CD4-positive, alpha-beta T cell (primary cell): Measurements from ENCODE around the gene MYO3B. TPM values are rescaled to one million over a fixed set of nuclear protein-coding genes. Genes with fewer than 3 reads are reported as not detected.

Source experiments
- ATAC-seq: fragments of 200-7000 bp; cut with Tn5 transposase; one replicate; pipeline ENCODE4 v1.10.0; 2022; ENCODE audit warnings: mild to moderate bottlenecking; ENCODE audit not compliant: poor library complexity
- CTCF ChIA-PET: fragments of 350-600 bp; sonication (Branson Sonifier 250); formaldehyde crosslinking; loops from one replicate; lab custom pipeline; 2021; ENCODE audit warnings: antibody characterized with exemption, inconsistent platforms; lab: Charles Lee
- POLR2A ChIA-PET: fragments of 350-600 bp; sonication (Branson Sonifier 250); formaldehyde crosslinking; loops from one replicate; lab custom pipeline; 2021; ENCODE audit warnings: antibody characterized with exemption, inconsistent platforms; lab: Charles Lee
- DNase-seq, 14 experiments: peaks; one replicate each; pipeline ENCODE4 v3.0.0-alpha.2; 2013 to 2020; ENCODE audit warnings: mixed read lengths in 2 of 14
- H3K27ac ChIP-seq, 2 donors: one replicate each; pipeline versions ENCODE4 v1.5.1 to v1.7.0; 2013; ENCODE audit warnings: low read length in 2 of 2, low read depth in 1 of 2, mild to moderate bottlenecking in 1 of 2
- H3K27me3 ChIP-seq, 2 experiments: 1 replicate in 1 of 2; 2 replicates in 1 of 2; pipeline versions ENCODE4 v1.6.1 to v1.7.0; 2013; ENCODE audit warnings: low read length in 2 of 2, control low read depth in 1 of 2, mild to moderate bottlenecking in 1 of 2, moderate library complexity in 1 of 2; ENCODE audit not compliant: insufficient read depth in 2 of 2, control insufficient read depth in 1 of 2
- H3K36me3 ChIP-seq: one replicate; pipeline ENCODE4 v1.6.1; 2013; ENCODE audit warnings: low read length, control low read depth; ENCODE audit not compliant: insufficient read depth
- H3K4me1 ChIP-seq: one replicate; pipeline ENCODE4 v1.6.1; 2013; ENCODE audit warnings: low read length, control low read depth; ENCODE audit not compliant: insufficient read depth
- H3K4me3 ChIP-seq: one replicate; pipeline ENCODE4 v1.5.1; 2013; ENCODE audit warnings: mild to moderate bottlenecking, low read length, moderate library complexity
- H3K9me3 ChIP-seq, 2 experiments: 1 replicate in 1 of 2; 2 replicates in 1 of 2; pipeline versions ENCODE4 v1.6.1 to v1.7.0; 2013; ENCODE audit warnings: low read length in 2 of 2, mild to moderate bottlenecking in 2 of 2, control low read depth in 1 of 2, moderate library complexity in 1 of 2; ENCODE audit not compliant: control insufficient read depth in 1 of 2, insufficient read depth in 1 of 2
- H3K27ac Mint-ChIP-seq: one replicate; pipeline ENCODE4 v1.8.0; 2020; ENCODE audit warnings: mixed read lengths
- H3K27me3 Mint-ChIP-seq: one replicate; pipeline ENCODE4 v1.8.0; 2021; ENCODE audit warnings: mixed read lengths
- H3K36me3 Mint-ChIP-seq: one replicate; pipeline ENCODE4 v1.8.0; 2021; ENCODE audit warnings: low read depth, mixed read lengths
- H3K4me1 Mint-ChIP-seq: one replicate; pipeline ENCODE4 v1.8.0; 2021; ENCODE audit warnings: low read depth, mixed read lengths
- H3K4me3 Mint-ChIP-seq: one replicate; pipeline ENCODE4 v1.8.0; 2020; ENCODE audit warnings: mild to moderate bottlenecking, mixed read lengths
- H3K9me3 Mint-ChIP-seq: one replicate; pipeline ENCODE4 v1.8.0; 2020; ENCODE audit warnings: mixed read lengths
- CTCF ChIP-seq: fragments of 200-600 bp; IDR thresholded peaks from one replicate; pipeline ENCODE4 v1.8.0; 2022; ENCODE audit warnings: antibody characterized with exemption, mild to moderate bottlenecking
- intact Hi-C, 2 experiments: fragments of 100-400 bp; cut with DNase I in 1 of 2; cut with micrococcal nuclease in 1 of 2; formaldehyde crosslinking; loops; one replicate each; pipeline versions ENCODE4 v1.15.1 to v1.9.0; 2023 to 2025; cut with DNase I, micrococcal nuclease
- total RNA-seq, 174 experiments: library from RNA in 2 of 174; stranded (reverse) in 2 of 174; gene quantifications; one replicate each; pipeline ENCODE4 v1.2.3 and lab custom pipeline; 2021 to 2026

Gene MYO3B
- total RNA-seq, 2 experiments from 2014 or later = not detected

GRCh38 chr2:170161516-170162270 lies 16.3 kb upstream of the MYO3B start:
- H3K27me3 ChIP-seq = no peaks in the 10 kb centered on the region
- H3K27ac ChIP-seq = no peak overlapping the region
- H3K4me3 ChIP-seq = no peak overlapping the region
- CTCF ChIA-PET = no interaction called here
- no peaks in the 10 kb centered on the region for H3K36me3 ChIP-seq
- Mint-ChIP-seq H3K4me1 (no peaks in the 10 kb centered on the region), H3K9me3 (no peaks in the 10 kb centered on the region), H3K27me3 (peaks cover 18% of the 10 kb centered on the region), H3K4me3 (no peak overlapping the region), H3K27ac (no peak overlapping the region), H3K36me3 (no peaks in the 10 kb centered on the region)
- H3K9me3 ChIP-seq = no peaks in the 10 kb centered on the region
- no peaks in the 10 kb centered on the region for H3K4me1 ChIP-seq
- no peak for TF ChIP-seq CTCF
- ATAC-seq (no peak), DNase-seq (no peak)
- POLR2A ChIA-PET = no interaction called here
- intact Hi-C loops = no loop called here

GRCh38 chr2:170162271-170162632 lies 15.7 kb upstream of the MYO3B start:
- Mint-ChIP-seq H3K4me3 (no peak overlapping the region), H3K27me3 (peaks cover 18% of the 10 kb centered on the region), H3K4me1 (no peaks in the 10 kb centered on the region), H3K9me3 (no peaks in the 10 kb centered on the region), H3K36me3 (no peaks in the 10 kb centered on the region), H3K27ac (no peak overlapping the region)
- no peaks in the 10 kb centered on the region for H3K36me3 ChIP-seq
- intact Hi-C loops = no loop called here
- H3K4me1 ChIP-seq = no peaks in the 10 kb centered on the region
- ATAC-seq (no peak), DNase-seq (no peak)
- ChIA-PET POLR2A (no interaction called here), CTCF (no interaction called here)
- no peak overlapping the region for H3K27ac ChIP-seq
- no peak overlapping the region for H3K4me3 ChIP-seq
- TF ChIP-seq CTCF = no peak
- no peaks in the 10 kb centered on the region for H3K9me3 ChIP-seq
- no peaks in the 10 kb centered on the region for H3K27me3 ChIP-seq

- no peak for TF ChIP-seq CTCF
- H3K4me3 Mint-ChIP-seq = no peak overlapping the region
- no peak overlapping the region for H3K27ac ChIP-seq
- H3K4me1 Mint-ChIP-seq = no peaks in the 10 kb centered on the region
- no peaks in the 10 kb centered on the region for H3K36me3 Mint-ChIP-seq
- no peaks in the 10 kb centered on the region for H3K9me3 ChIP-seq
- POLR2A ChIA-PET = no interaction called here
- no peak overlapping the region for H3K4me3 ChIP-seq
- DNase-seq (no peak), ATAC-seq (no peak)
- H3K27me3 Mint-ChIP-seq = peaks cover 22% of the 10 kb centered on the region
- intact Hi-C loops = no loop called here
- no peaks in the 10 kb centered on the region for H3K4me1 ChIP-seq
- no peaks in the 10 kb centered on the region for H3K9me3 Mint-ChIP-seq
- CTCF ChIA-PET = no interaction called here
- H3K36me3 ChIP-seq = no peaks in the 10 kb centered on the region
- H3K27ac Mint-ChIP-seq = no peak overlapping the region
- H3K27me3 ChIP-seq = no peaks in the 10 kb centered on the region
Observed at GRCh38 chr2:170163411-170164065, 14.4 kb upstream of the MYO3B start.
